ENCODE measurements around the gene ALG1. TPM values are rescaled to one million over a fixed set of nuclear protein-coding genes. Genes with fewer than 3 reads are reported as not detected.
"Not testable (repeated sequence)": the region's sequence is repeated elsewhere in the genome, so short reads cannot be mapped to it uniquely, and the experiment has no call there.

Gene ALG1
- total RNA-seq, 1 experiment from 2014 or later: 33.2 TPM

GRCh38 chr16:5098221-5099159 is 26.8 kb downstream of the ALG1 start:
- peak; percentile 28 for DNase-seq (ENCODE audit: low read depth)

- not testable (repeated sequence) for DNase-seq (ENCODE audit: low read depth)
These were observed 27.5 kb downstream of the ALG1 start for GRCh38 chr16:5099174-5099573.

- DNase-seq (ENCODE audit: low read depth): not testable (repeated sequence)
These were observed 31.8 kb downstream of the ALG1 start for GRCh38 chr16:5103296-5104032.

- DNase-seq (ENCODE audit: low read depth): not testable (repeated sequence)
These were observed 33.4 kb downstream of the ALG1 start for GRCh38 chr16:5105039-5105438.

- DNase-seq (ENCODE audit: low read depth): no peak
These were observed 37.0 kb downstream of the ALG1 start for GRCh38 chr16:5108505-5109158.

GRCh38 chr16:5110933-5111332 is 39.3 kb downstream of the ALG1 start:
- DNase-seq (ENCODE audit: low read depth): not testable (repeated sequence)

GRCh38 chr16:5116780-5117295 is 45.2 kb downstream of the ALG1 start:
- DNase-seq (ENCODE audit: low read depth): not testable (repeated sequence)

GRCh38 chr16:5117300-5118087 is 45.9 kb downstream of the ALG1 start:
- DNase-seq (ENCODE audit: low read depth): peak; percentile 10

GRCh38 chr16:5131467-5132004 is 59.9 kb downstream of the ALG1 start:
- DNase-seq (ENCODE audit: low read depth): not testable (repeated sequence)

- not testable (repeated sequence) for DNase-seq (ENCODE audit: low read depth)
These were observed 61.4 kb downstream of the ALG1 start for GRCh38 chr16:5132915-5133600.

- not testable (repeated sequence) for DNase-seq (ENCODE audit: low read depth)
These were observed 63.3 kb downstream of the ALG1 start for GRCh38 chr16:5134739-5135452.

Other genes starting within 250 kb of the ALG1 start
- gene GLYR1, start 224.6 kb upstream of the ALG1 start, total RNA-seq (2014; rRNA removed): 38.3 and 52.8 TPM in 2 replicates
- gene UBN1, start 224.4 kb upstream of the ALG1 start, total RNA-seq (2014; rRNA removed): 27.6 and 28.1 TPM in 2 replicates
- 0.13 and 0.86 TPM in 2 replicates for gene PPL, start 134.7 kb upstream of the ALG1 start, total RNA-seq (2014; rRNA removed)
- gene SEC14L5, start 113.5 kb upstream of the ALG1 start, total RNA-seq (2014; rRNA removed): not detected in 2 replicates
- gene NAGPA, start 37.9 kb upstream of the ALG1 start, total RNA-seq (2014; rRNA removed): 33.7 and 57.6 TPM in 2 replicates
- gene C16orf89, start 5.9 kb upstream of the ALG1 start, total RNA-seq (2014; rRNA removed): 0.26 TPM in 1 of 2 replicates, not detected in the other
- gene EEF2KMT, start 26.0 kb downstream of the ALG1 start, total RNA-seq (2014; rRNA removed): 26.1 and 30.0 TPM in 2 replicates

Measured in LHCN-M2 (cell line).